HepG2 (cell line): ENCODE results near the gene PHF23. TPM values are rescaled to one million over a fixed set of nuclear protein-coding genes. Genes with fewer than 3 reads are reported as not detected.

ENCODE experiments used
- ATAC-seq: fragments of 200-7000 bp; cut with Tn5 transposase; 3 replicates; pipeline ENCODE4 v1.9.1; 2020; ENCODE audit warnings: mild to moderate bottlenecking, moderate library complexity
- BruUV-seq: library from RNA; stranded (reverse); fragments of 400-500 nt; replicated peaks from 2 replicates; lab custom pipeline; 2021; lab: Mats Ljungman, UMichigan
- CTCF ChIA-PET: fragments of 300-600 bp; formaldehyde crosslinking; extraction: SDS; loops from one replicate; lab custom pipeline; 2021; ENCODE audit warnings: low total read pairs, inconsistent platforms, low intra/inter-chr PET ratio; lab: Yijun Ruan, JAX
- POLR2A ChIA-PET: fragments of 350-600 bp; sonication (Branson Sonifier 250); formaldehyde crosslinking; loops from one replicate; lab custom pipeline; 2020; ENCODE audit warnings: antibody characterized with exemption, inconsistent platforms; lab: Yijun Ruan, JAX
- DNase-seq: peaks from one replicate; pipeline ENCODE4 v3.0.0-alpha.2; 2015; ENCODE audit warnings: low spot score
- FAIRE-seq: peaks from 3 replicates; lab custom pipeline; 2011; peaks lifted over from hg19 to GRCh38; lab: Jason Lieb, UNC
- H2AFZ ChIP-seq: one replicate; pipeline ENCODE4 v1.6.1; 2011; ENCODE audit warnings: low read length, inconsistent platforms
- H3K27ac ChIP-seq: fragments of 300-600 bp; 3 replicates; pipeline ENCODE4 v1.8.0; 2011; ENCODE audit warnings: mixed run types, mild to moderate bottlenecking, mixed read lengths, low read length, inconsistent platforms; ENCODE audit not compliant: insufficient read depth; ENCODE audit errors: extremely low read length
- H3K27me3 ChIP-seq, 2 experiments: fragments of 200-600 bp in 1 of 2; 2 replicates in 1 of 2; 3 replicates in 1 of 2; pipeline versions ENCODE4 v1.6.0 to v1.8.0; 2011; ENCODE audit warnings: low read length in 2 of 2, mild to moderate bottlenecking in 2 of 2, moderate library complexity in 2 of 2, inconsistent platforms in 1 of 2; ENCODE audit not compliant: insufficient read depth in 2 of 2, control insufficient read depth in 1 of 2
- H3K36me3 ChIP-seq, 2 experiments: fragments of 200-600 bp in 1 of 2; replicated peaks in 1 of 2; 2 replicates in 1 of 2; 3 replicates in 1 of 2; pipeline versions ENCODE4 v1.5.1 to v1.8.0; 2011; ENCODE audit warnings: low read length in 2 of 2, inconsistent platforms in 1 of 2; ENCODE audit not compliant: insufficient read depth in 2 of 2, control insufficient read depth in 1 of 2
- H3K4me1 ChIP-seq: 2 replicates; pipeline ENCODE4 v1.5.1; 2012; ENCODE audit warnings: low read length, inconsistent platforms; ENCODE audit not compliant: insufficient read depth
- H3K4me2 ChIP-seq: 2 replicates; pipeline ENCODE4 v1.6.0; 2011; ENCODE audit warnings: low read depth, low read length, inconsistent platforms
- H3K4me3 ChIP-seq, 3 experiments: fragments of 200-600 bp in 1 of 3; sonication (generic), shearing (Covaris generic) in 1 of 3; replicated peaks in 1 of 3; 2 replicates each; pipeline ENCODE4 v1.5.1; 2011 to 2016; ENCODE audit warnings: low read length in 3 of 3, inconsistent platforms in 2 of 3, low read depth in 2 of 3, mild to moderate bottlenecking in 2 of 3, control low read depth in 1 of 3, mixed read lengths in 1 of 3; ENCODE audit not compliant: insufficient read depth in 1 of 3
- H3K79me2 ChIP-seq: one replicate; pipeline ENCODE4 v1.6.1; 2011; ENCODE audit warnings: low read length, inconsistent platforms; ENCODE audit not compliant: insufficient read depth
- H3K9ac ChIP-seq: 2 replicates; pipeline ENCODE4 v1.6.0; 2011; ENCODE audit warnings: mild to moderate bottlenecking, low read depth, low read length, inconsistent platforms; ENCODE audit not compliant: insufficient read depth
- H3K9me3 ChIP-seq: 2 replicates; pipeline ENCODE4 v1.5.1; 2012; ENCODE audit warnings: mild to moderate bottlenecking, low read length
- H4K20me1 ChIP-seq: 2 replicates; pipeline ENCODE4 v1.6.0; 2011; ENCODE audit warnings: inconsistent platforms, mild to moderate bottlenecking, low read length, moderate library complexity; ENCODE audit not compliant: insufficient read depth
- ISL2 ChIP-seq: sonication (generic); formaldehyde crosslinking; IDR thresholded peaks from 2 replicates; pipeline ENCODE4 v1.5.0; 2020; ENCODE audit warnings: missing genetic modification reagents
- KDM5A ChIP-seq: fragments of 200-600 bp; sonication (generic); IDR thresholded peaks from 2 replicates; pipeline ENCODE4 v1.7.0; 2018; ENCODE audit warnings: antibody characterized with exemption, mild to moderate bottlenecking, low read length, borderline replicate concordance
- MTERF4 ChIP-seq: sonication (generic); formaldehyde crosslinking; IDR thresholded peaks from 2 replicates; pipeline ENCODE4 v1.8.0; 2023; ENCODE audit warnings: mild to moderate bottlenecking, missing genetic modification reagents
- ZBTB34 ChIP-seq: sonication (generic); formaldehyde crosslinking; IDR thresholded peaks from 2 replicates; pipeline ENCODE4 v1.8.0; 2022; ENCODE audit warnings: mild to moderate bottlenecking, missing genetic modification reagents
- ZFX ChIP-seq: sonication (generic); formaldehyde crosslinking; IDR thresholded peaks from 2 replicates; pipeline ENCODE4 v1.4.0; 2020; ENCODE audit warnings: mild to moderate bottlenecking, low read depth, missing genetic modification reagents, moderate library complexity
- ZNF18 ChIP-seq: sonication (generic); formaldehyde crosslinking; IDR thresholded peaks from 2 replicates; pipeline ENCODE4 v1.8.0; 2022; ENCODE audit warnings: mild to moderate bottlenecking, missing genetic modification reagents; ENCODE audit not compliant: insufficient replicate concordance
- ZNF563 ChIP-seq: sonication (generic); formaldehyde crosslinking; IDR thresholded peaks from 2 replicates; pipeline ENCODE4 v1.8.0; 2022; ENCODE audit warnings: mild to moderate bottlenecking, moderate library complexity, missing genetic modification reagents
- ZNF678 ChIP-seq: sonication (generic); formaldehyde crosslinking; IDR thresholded peaks from 2 replicates; pipeline ENCODE4 v1.4.0; 2020; ENCODE audit warnings: mild to moderate bottlenecking, missing genetic modification reagents
- ZNF768 ChIP-seq: sonication (generic); formaldehyde crosslinking; IDR thresholded peaks from 2 replicates; pipeline ENCODE4 v1.4.0; 2020; ENCODE audit warnings: missing genetic modification reagents
- WGBS: methylation state at CpG from one replicate; pipeline ENCODE4 v1.1.6; 2017; ENCODE audit warnings: low lambda C conversion rate; 5-methylcytosine and 5-hydroxymethylcytosine counted together
- in situ Hi-C: cut with HindIII; loops from 2 replicates; pipeline ENCODE4 v1.10.0; 2017; ENCODE audit warnings: low pct_unique_long_range_greater_than_20kb; ENCODE audit not compliant: extremely low pct_ligation_motif_present
- intact Hi-C: fragments of 100-400 bp; cut with micrococcal nuclease; formaldehyde crosslinking; loops from one replicate; pipeline ENCODE4 v1.10.0; 2022; ENCODE audit not compliant: unreplicated experiment
- polyA plus RNA-seq, 8 experiments: library from polyadenylated mRNA; depleted of rRNA in 3 of 8; stranded (reverse) in 7 of 8; unstranded in 1 of 8; fragments of >200 nt; fragmentation: Illumina TruSeq in 4 of 8; extraction: Trizol in 4 of 8; gene quantifications; 2 replicates each; pipeline versions ENCODE4 v1.2.1 to v1.2.3, GENCODE V29; 2011 to 2016; ENCODE audit warnings: low read depth in 4 of 8, missing spikeins in 1 of 8, mixed read lengths in 1 of 8; ENCODE audit not compliant: insufficient read depth in 1 of 8
- total RNA-seq, 5 experiments: library from RNA; depleted of rRNA; stranded (reverse); fragments of >200 nt; fragmentation: Illumina TruSeq; extraction: Trizol; gene quantifications; 2 replicates each; pipeline ENCODE4 v1.2.3, GENCODE V29; 2016; ENCODE audit warnings: low read depth in 1 of 5

The PHF23 gene
- total and polyA plus RNA-seq, 2 of the 13 experiments (the other 11 are each of a cell fraction or from before 2014, with no cell fraction given) = 27.6 to 33.2 TPM

GRCh38 chr17:7240375-7240774 is 1.1 kb upstream of the PHF23 start:
- Histone ChIP-seq H3K4me1 (peaks cover 44% of the 10 kb centered on the region), H3K79me2 (peaks cover 45% of the 10 kb centered on the region), H4K20me1 (0 out of 2 replicates have a peak, but pooled peaks cover 3% of the 10 kb centered on the region), H3K36me3 (peaks cover 11 to 30% of the 10 kb centered on the region in 2 experiments), H3K27me3 (no peaks in the 10 kb centered on the region; a peak in 1 of 5 replicates), H3K27ac (peak overlapping the region; percentile 86), H3K9me3 (no peaks in the 10 kb centered on the region), H3K4me2 (peak overlapping the region; percentile 97), H2AFZ (no peak overlapping the region), H3K9ac (peak overlapping the region; percentile 92), H3K4me3 (peak overlapping the region; percentile 19 to 85 (median 68); a peak in 5 of 6 replicates)
- CTCF ChIA-PET = no interaction called here
- no peak for DNase-seq
- TF ChIP-seq ISL2 (no peak), ZFX (CRISPR knock-in tag) (0 out of 2 replicates have a peak, but pooled peaks have one; percentile 3), KDM5A (no peak), ZNF768 (CRISPR knock-in tag) (no peak)
- intact Hi-C loops = loop anchor here (5.0 kb wide), 1 partner anchor 42 kb away; the partner anchor contains the start of gene SLC2A4
- in situ Hi-C loops = no loop called here
- no peak for ATAC-seq
- POLR2A ChIA-PET = interaction anchor here (1.6 to 4.3 kb wide), 4 partner anchors 18 to 61 kb away, joined by 7 to 35 read pairs (median 30); partner anchors contain the start of genes ACADVL, ASGR1 and DLG4
- BruUV-seq = no TSS peak
- FAIRE-seq = no peak
- 58% methylated on average over 4 of the region's 4 CpGs for WGBS

- Histone ChIP-seq H3K79me2 (peaks cover 50% of the 10 kb centered on the region), H3K9me3 (no peaks in the 10 kb centered on the region), H3K4me3 (peak overlapping the region; percentile 97 to 98 (median 98)), H3K27ac (peak overlapping the region; percentile 88), H3K36me3 (peaks cover 10 to 24% of the 10 kb centered on the region in 2 experiments), H4K20me1 (0 out of 2 replicates have a peak, but pooled peaks cover 3% of the 10 kb centered on the region), H3K4me1 (peaks cover 53% of the 10 kb centered on the region), H2AFZ (no peak overlapping the region), H3K27me3 (no peaks in the 10 kb centered on the region; a peak in 1 of 5 replicates), H3K4me2 (peak overlapping the region; percentile 53), H3K9ac (peak overlapping the region; percentile 96)
- BruUV-seq = no TSS peak
- FAIRE-seq = no peak
- WGBS = 2% methylated on average over 39 of the region's 39 CpGs
- CTCF ChIA-PET = no interaction called here
- no peak for ATAC-seq
- in situ Hi-C loops = no loop called here
- no peak for DNase-seq
- intact Hi-C loops = loop anchor here (10.0 kb wide), 1 partner anchor 64 kb away; the partner anchor contains the start of gene ASGR1
- TF ChIP-seq ZNF678 (no peak), ZNF18 (CRISPR knock-in tag) (peak; percentile 37), MTERF4 (CRISPR knock-in tag) (0 out of 2 replicates have a peak, but pooled peaks have one; percentile 30), ZNF563 (CRISPR knock-in tag) (0 out of 2 replicates have a peak, but pooled peaks have one; percentile 12), ZBTB34 (CRISPR knock-in tag) (0 out of 2 replicates have a peak, but pooled peaks have one; percentile 8)
- POLR2A ChIA-PET = interaction anchor here (0.6 to 8.9 kb wide), 12 partner anchors 13 to 214 kb away, joined by 3 to 140 read pairs (median 6); partner anchors contain the start of genes ACADVL, ASGR1, ASGR2 and CTDNEP1
Observed at GRCh38 chr17:7238420-7239090, 702 bp downstream of the PHF23 start.
